Trophoblast cell (in vitro differentiated cells and primary cell): ENCODE results near the gene ANKRD13A.
"Not testable (repeated sequence)": the region's sequence is repeated elsewhere in the genome, so short reads cannot be mapped to it uniquely, and the experiment has no call there.

Experiments used
- DNase-seq, 2 donors: peaks; one replicate each; pipeline ENCODE4 v3.0.0-alpha.2; 2016
- H2AFZ ChIP-seq: 2 replicates; pipeline ENCODE4 v1.6.1; 2013; ENCODE audit warnings: low read length, moderate library complexity, mild to moderate bottlenecking; ENCODE audit not compliant: insufficient read depth, poor library complexity
- H2AK5ac ChIP-seq: 2 replicates; pipeline ENCODE4 v1.6.1; 2013; ENCODE audit warnings: mild to moderate bottlenecking, low read length
- H2BK120ac ChIP-seq: 2 replicates; pipeline ENCODE4 v1.6.1; 2013; ENCODE audit warnings: low read length, mild to moderate bottlenecking, moderate library complexity; ENCODE audit not compliant: insufficient read depth, poor library complexity
- H2BK12ac ChIP-seq: 2 replicates; pipeline ENCODE4 v1.6.1; 2013; ENCODE audit warnings: mild to moderate bottlenecking, low read length, moderate library complexity
- H2BK5ac ChIP-seq: 2 replicates; pipeline ENCODE4 v1.6.1; 2013; ENCODE audit warnings: low read length, low read depth, moderate library complexity, mild to moderate bottlenecking; ENCODE audit not compliant: poor library complexity
- H3K14ac ChIP-seq: 2 replicates; pipeline ENCODE4 v1.6.1; 2013; ENCODE audit warnings: mild to moderate bottlenecking, low read length
- H3K18ac ChIP-seq: 2 replicates; pipeline ENCODE4 v1.6.1; 2013; ENCODE audit warnings: mild to moderate bottlenecking, low read length
- H3K23ac ChIP-seq: 2 replicates; pipeline ENCODE4 v1.6.1; 2013; ENCODE audit warnings: low read length
- H3K27ac ChIP-seq: 2 replicates; pipeline ENCODE4 v1.5.1; 2013; ENCODE audit warnings: low read depth, mild to moderate bottlenecking, inconsistent platforms, low read length, moderate library complexity
- H3K27me3 ChIP-seq: 2 replicates; pipeline ENCODE4 v1.6.1; 2013; ENCODE audit warnings: inconsistent platforms, mild to moderate bottlenecking, low read length, moderate library complexity; ENCODE audit not compliant: insufficient read depth
- H3K36me3 ChIP-seq, 2 experiments: 1 replicate in 1 of 2; 2 replicates in 1 of 2; pipeline ENCODE4 v1.6.1; 2013; ENCODE audit warnings: low read length in 2 of 2, mild to moderate bottlenecking in 2 of 2, moderate library complexity in 1 of 2; ENCODE audit not compliant: insufficient read depth in 2 of 2, control insufficient read depth in 1 of 2
- H3K4ac ChIP-seq: 2 replicates; pipeline ENCODE4 v1.6.1; 2013; ENCODE audit warnings: low read depth, mild to moderate bottlenecking, low read length, moderate library complexity
- H3K4me1 ChIP-seq, 2 experiments: 1 replicate in 1 of 2; 2 replicates in 1 of 2; pipeline ENCODE4 v1.6.1; 2013; ENCODE audit warnings: low read length in 2 of 2, mild to moderate bottlenecking in 2 of 2, moderate library complexity in 1 of 2; ENCODE audit not compliant: insufficient read depth in 2 of 2, control insufficient read depth in 1 of 2
- H3K4me2 ChIP-seq: 2 replicates; pipeline ENCODE4 v1.6.1; 2013; ENCODE audit warnings: inconsistent platforms, mild to moderate bottlenecking, low read length, moderate library complexity
- H3K4me3 ChIP-seq: 2 replicates; pipeline ENCODE4 v1.5.1; 2013; ENCODE audit warnings: mild to moderate bottlenecking, low read depth, low read length, inconsistent platforms
- H3K79me1 ChIP-seq: one replicate; pipeline ENCODE4 v1.6.1; 2013; ENCODE audit warnings: low read length
- H3K79me2 ChIP-seq: 2 replicates; pipeline ENCODE4 v1.6.1; 2013; ENCODE audit warnings: low read length, mild to moderate bottlenecking; ENCODE audit not compliant: control insufficient read depth, insufficient read depth, poor library complexity
- H3K9ac ChIP-seq: 2 replicates; pipeline ENCODE4 v1.6.1; 2013; ENCODE audit warnings: mild to moderate bottlenecking, low read length
- H3K9me3 ChIP-seq: 2 replicates; pipeline ENCODE4 v1.6.1; 2013; ENCODE audit warnings: low read depth, mild to moderate bottlenecking, control low read depth, inconsistent platforms, low read length; ENCODE audit not compliant: insufficient read depth
- H4K12ac ChIP-seq: 2 replicates; pipeline ENCODE4 v1.6.1; 2013; ENCODE audit warnings: low read depth, mild to moderate bottlenecking, low read length, moderate library complexity
- H4K8ac ChIP-seq: 2 replicates; pipeline ENCODE4 v1.6.1; 2013; ENCODE audit warnings: low read depth, mild to moderate bottlenecking, low read length, moderate library complexity
- H4K91ac ChIP-seq: one replicate; pipeline ENCODE4 v1.6.1; 2013; ENCODE audit warnings: low read depth, mild to moderate bottlenecking, low read length, moderate library complexity
- WGBS: extraction: QIAGEN DNeasy Blood & Tissue Kit; methylation state at CpG from one replicate; pipeline ENCODE4 v1.1.7; 2013; ENCODE audit warnings: missing lambda C conversion rate; ENCODE audit not compliant: insufficient read length, insufficient coverage; ENCODE audit errors: extremely low coverage; 5-methylcytosine and 5-hydroxymethylcytosine counted together

ANKRD13A gene

GRCh38 chr12:110068115-110068514, 68.9 kb downstream of the ANKRD13A start:
- H2BK12ac ChIP-seq, H3K4me2 ChIP-seq, H3K36me3 ChIP-seq, H3K14ac ChIP-seq, H4K8ac ChIP-seq, DNase-seq, H3K9ac ChIP-seq, H4K12ac ChIP-seq, H3K4me3 ChIP-seq, H3K23ac ChIP-seq, H3K27me3 ChIP-seq, H3K4ac ChIP-seq, H3K27ac ChIP-seq, H2BK5ac ChIP-seq, H2AK5ac ChIP-seq, H3K4me1 ChIP-seq, H3K79me1 ChIP-seq, H3K79me2 ChIP-seq, H3K9me3 ChIP-seq, H4K91ac ChIP-seq, H2AFZ ChIP-seq, H2BK120ac ChIP-seq, H3K18ac ChIP-seq: not testable (repeated sequence)
- no CpG with 5 or more reads among the region's 9 CpGs for WGBS

- no peak for DNase-seq
- Histone ChIP-seq H3K4me3 (no peak overlapping the region), H2AFZ (no peak overlapping the region), H4K91ac (no peak overlapping the region), H2BK120ac (no peak overlapping the region), H4K8ac (no peak overlapping the region), H2BK12ac (no peak overlapping the region), H3K79me2 (no peaks in the 10 kb centered on the region), H3K79me1 (no peaks in the 10 kb centered on the region), H3K23ac (no peak overlapping the region), H3K9ac (no peak overlapping the region), H3K27me3 (no peaks in the 10 kb centered on the region), H3K4me2 (no peak overlapping the region), H3K4ac (no peak overlapping the region), H3K9me3 (peaks cover 3% of the 10 kb centered on the region), H2AK5ac (no peak overlapping the region), H2BK5ac (no peak overlapping the region), H3K4me1 (no peaks in the 10 kb centered on the region), H3K14ac (no peak overlapping the region), H4K12ac (no peak overlapping the region), H3K18ac (no peak overlapping the region), H3K36me3 (no peaks in the 10 kb centered on the region), H3K27ac (no peak overlapping the region)
- no CpG with 5 or more reads among the region's 2 CpGs for WGBS
Measured at GRCh38 chr12:110068654-110069053, 69.4 kb downstream of the ANKRD13A start.

- no peaks in the 10 kb centered on the region for H3K79me2 ChIP-seq
Measured at GRCh38 chr12:110071504-110071903, 72.3 kb downstream of the ANKRD13A start.

GRCh38 chr12:110071967-110072366, 72.7 kb downstream of the ANKRD13A start:
- H2BK5ac ChIP-seq, result no peak overlapping the region
- no peak overlapping the region for H3K9ac ChIP-seq
- no peaks in the 10 kb centered on the region for H3K27me3 ChIP-seq
- no CpG with 5 or more reads among the region's 3 CpGs for WGBS
- no peak overlapping the region for H4K12ac ChIP-seq
- H2AK5ac ChIP-seq, result no peak overlapping the region
- H2BK120ac ChIP-seq, result no peak overlapping the region
- no peaks in the 10 kb centered on the region for H3K79me1 ChIP-seq
- no peak overlapping the region for H2BK12ac ChIP-seq
- H3K23ac ChIP-seq, result no peak overlapping the region
- H2AFZ ChIP-seq, result no peak overlapping the region
- H3K9me3 ChIP-seq, result peaks cover 3% of the 10 kb centered on the region
- H3K27ac ChIP-seq, result no peak overlapping the region
- H3K36me3 ChIP-seq, result no peaks in the 10 kb centered on the region
- H3K14ac ChIP-seq, result no peak overlapping the region
- H3K4ac ChIP-seq, result no peak overlapping the region
- H3K4me2 ChIP-seq, result no peak overlapping the region
- H3K79me2 ChIP-seq, result no peaks in the 10 kb centered on the region
- H4K8ac ChIP-seq, result no peak overlapping the region
- no peak overlapping the region for H3K18ac ChIP-seq
- no peak overlapping the region for H3K4me3 ChIP-seq
- no peaks in the 10 kb centered on the region for H3K4me1 ChIP-seq
- DNase-seq, result no peak
- H4K91ac ChIP-seq, result no peak overlapping the region

More at GRCh38 chr12:110071504-110071903, 72.3 kb downstream of the ANKRD13A start:
- Histone ChIP-seq H3K4ac (no peak overlapping the region), H3K9me3 (peaks cover 3% of the 10 kb centered on the region), H3K18ac (no peak overlapping the region), H3K4me1 (no peaks in the 10 kb centered on the region), H2BK5ac (no peak overlapping the region), H3K9ac (no peak overlapping the region), H3K27ac (no peak overlapping the region), H2BK120ac (no peak overlapping the region), H3K4me2 (no peak overlapping the region), H4K91ac (no peak overlapping the region), H4K8ac (no peak overlapping the region), H3K79me1 (no peaks in the 10 kb centered on the region), H4K12ac (no peak overlapping the region), H2BK12ac (no peak overlapping the region), H3K36me3 (no peaks in the 10 kb centered on the region), H3K27me3 (no peaks in the 10 kb centered on the region), H3K14ac (no peak overlapping the region), H2AK5ac (no peak overlapping the region), H3K4me3 (no peak overlapping the region), H3K23ac (no peak overlapping the region), H2AFZ (no peak overlapping the region)
- DNase-seq, result no peak
